ENCODE data around the gene ARPC5L. TPM values are rescaled to one million over a fixed set of nuclear protein-coding genes. Genes with fewer than 3 reads are reported as not detected.

The ARPC5L gene
- polyA plus RNA-seq, 1 experiment = 62.0 TPM

DNA sequence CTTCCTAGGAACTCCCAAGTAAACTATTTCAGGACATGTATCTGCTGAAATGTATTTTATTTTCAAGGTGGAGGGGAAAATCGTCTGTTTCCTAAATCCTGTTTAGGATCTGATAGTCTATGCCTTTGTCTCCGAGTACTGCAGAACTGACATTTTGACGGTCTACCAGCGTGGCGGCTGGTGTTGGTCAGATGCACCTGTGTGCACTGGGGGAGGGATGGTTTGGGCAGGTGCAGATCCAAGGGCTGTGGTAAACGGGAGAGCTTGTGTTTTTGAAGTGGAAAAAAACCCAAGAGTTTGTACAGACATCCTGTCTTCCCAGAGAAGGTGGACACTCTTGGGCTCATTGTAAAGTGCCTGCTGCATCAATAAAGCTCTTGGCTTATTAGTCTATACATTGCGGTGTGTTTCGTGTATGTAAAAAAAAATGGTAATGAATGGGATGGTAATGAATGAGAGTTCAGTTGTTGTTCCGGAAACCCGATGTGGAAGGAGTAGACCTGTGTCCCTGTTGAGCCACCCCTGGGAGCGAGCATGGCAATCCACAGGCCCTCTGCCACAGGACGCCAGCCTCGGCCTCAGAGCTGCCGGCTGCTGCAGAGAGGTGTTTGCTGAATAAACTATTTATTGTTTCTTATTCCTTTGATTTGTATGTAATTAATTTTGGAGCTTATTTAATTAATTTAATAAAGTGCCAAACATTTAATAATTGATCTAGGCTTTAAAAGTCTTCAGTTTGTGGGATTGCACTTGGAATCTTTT is 15.3 kb downstream of the ARPC5L start:
- no peaks in the 10 kb centered on the region for H3K27me3 ChIP-seq (ENCODE audit: control insufficient read depth, insufficient read depth, low read length)
- no peaks in the 10 kb centered on the region; the same call in 1 of the 2 replicates for H3K9me3 ChIP-seq (ENCODE audit: control insufficient read depth, insufficient read depth, low read length)
- CTCF ChIA-PET = interaction anchor here (0.5 to 1.7 kb wide), 5 partner anchors 17 to 491 kb away, joined by 3 to 7 read pairs (median 3); partner anchors contain the start of gene WDR38
- no peak overlapping the region for H3K27ac ChIP-seq (ENCODE audit: low read depth, low read length)
- POLR2A ChIA-PET = interaction anchor here (1.0 to 1.4 kb wide), 2 partner anchors 15 kb away, joined by 7 to 10 read pairs; partner anchors contain the start of genes ARPC5L and RPL35
- H3K4me3 ChIP-seq (ENCODE audit: low read depth, low read length) = no peak overlapping the region
- DNase-seq (ENCODE audit: low read depth, low spot score) = no peak
- no peak for TF ChIP-seq CTCF (IDR thresholded peaks at IDR 0.05; ENCODE audit: low read depth, low read length)

DNA sequence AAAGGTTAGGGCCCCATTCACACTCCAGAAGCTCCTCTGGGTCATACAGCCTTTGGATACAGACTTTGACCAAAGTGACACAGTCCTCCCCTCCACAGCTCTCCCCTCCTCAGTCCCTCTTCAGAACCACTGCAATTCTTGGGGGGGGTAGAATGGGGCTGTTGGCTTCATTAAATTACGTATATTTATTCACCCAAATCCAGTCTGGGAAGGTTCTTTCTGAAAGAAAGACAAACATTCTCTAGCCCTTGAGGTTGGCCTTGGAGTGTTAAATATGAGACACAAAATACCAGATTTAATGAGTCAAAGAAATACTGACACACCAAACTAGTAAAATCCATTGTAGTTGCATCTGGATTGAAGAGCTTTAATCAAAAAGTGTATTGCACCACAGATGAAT is 16.1 kb downstream of the ARPC5L start:
- H3K27ac ChIP-seq (ENCODE audit: low read depth, low read length) = no peak overlapping the region
- no peak for TF ChIP-seq CTCF (IDR thresholded peaks at IDR 0.05; ENCODE audit: low read depth, low read length)
- ChIA-PET POLR2A (interaction anchor here (1.0 to 1.2 kb wide), 2 partner anchors 16 to 17 kb away, joined by 3 to 10 read pairs; partner anchors contain the start of genes ARPC5L and RPL35), CTCF (interaction anchor here (0.9 to 1.7 kb wide), 3 partner anchors 16 to 25 kb away, joined by 3 to 7 read pairs (median 3); partner anchors contain the start of gene WDR38)
- DNase-seq (ENCODE audit: low read depth, low spot score) = no peak
- H3K4me3 ChIP-seq (ENCODE audit: low read depth, low read length) = no peak overlapping the region
- H3K27me3 ChIP-seq (ENCODE audit: control insufficient read depth, insufficient read depth, low read length) = no peaks in the 10 kb centered on the region
- no peaks in the 10 kb centered on the region; the same call in 1 of the 2 replicates for H3K9me3 ChIP-seq (ENCODE audit: control insufficient read depth, insufficient read depth, low read length)

- Histone ChIP-seq H3K9me3 (ENCODE audit: control insufficient read depth, insufficient read depth, low read length) (no peaks in the 10 kb centered on the region; the same call in 1 of the 2 replicates), H3K27ac (ENCODE audit: low read depth, low read length) (no peak overlapping the region), H3K27me3 (ENCODE audit: control insufficient read depth, insufficient read depth, low read length) (no peaks in the 10 kb centered on the region), H3K4me3 (ENCODE audit: low read depth, low read length) (no peak overlapping the region)
- TF ChIP-seq CTCF (IDR thresholded peaks at IDR 0.05; ENCODE audit: low read depth, low read length) = no peak
- POLR2A ChIA-PET = interaction anchor here (0.5 to 1.2 kb wide), 2 partner anchors 18 to 44 kb away, joined by 3 to 4 read pairs; no protein-coding TSS in a partner anchor
- CTCF ChIA-PET = interaction anchor here (1.3 to 1.7 kb wide), 2 partner anchors 15 to 25 kb away, joined by 3 to 7 read pairs; partner anchors contain the start of gene WDR38
- no peak for DNase-seq (ENCODE audit: low read depth, low spot score)
These were observed 16.6 kb downstream of the ARPC5L start for GRCh38 chr9:124878518-124878917.

DNA sequence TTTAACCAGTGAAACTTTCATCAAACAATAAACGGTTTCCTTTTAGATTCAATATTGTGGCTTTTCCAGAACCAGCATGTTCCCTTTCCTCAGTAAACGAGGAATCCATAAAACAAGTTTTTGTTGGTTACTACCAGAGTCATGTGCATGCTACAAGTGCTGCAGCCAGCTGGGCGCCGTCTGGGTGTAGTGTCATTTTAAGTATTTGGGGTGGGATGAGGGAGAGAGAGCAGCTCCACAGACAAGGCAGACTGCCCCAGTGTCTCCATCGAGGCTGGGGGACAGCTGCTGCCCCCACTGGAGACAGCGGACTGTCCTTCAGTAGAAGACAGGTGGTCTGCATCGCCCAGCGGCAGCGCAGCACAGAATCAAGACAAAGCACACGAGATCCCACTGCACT is 17.3 kb downstream of the ARPC5L start:
- CTCF ChIA-PET = no interaction called here
- H3K27ac ChIP-seq (ENCODE audit: low read depth, low read length) = peak overlapping the region; percentile 21
- POLR2A ChIA-PET = no interaction called here
- DNase-seq (ENCODE audit: low read depth, low spot score) = no peak
- H3K27me3 ChIP-seq (ENCODE audit: control insufficient read depth, insufficient read depth, low read length) = no peaks in the 10 kb centered on the region
- no peak for TF ChIP-seq CTCF (IDR thresholded peaks at IDR 0.05; ENCODE audit: low read depth, low read length)
- H3K9me3 ChIP-seq (ENCODE audit: control insufficient read depth, insufficient read depth, low read length) = no peaks in the 10 kb centered on the region; the same call in 1 of the 2 replicates
- no peak overlapping the region for H3K4me3 ChIP-seq (ENCODE audit: low read depth, low read length)

DNA sequence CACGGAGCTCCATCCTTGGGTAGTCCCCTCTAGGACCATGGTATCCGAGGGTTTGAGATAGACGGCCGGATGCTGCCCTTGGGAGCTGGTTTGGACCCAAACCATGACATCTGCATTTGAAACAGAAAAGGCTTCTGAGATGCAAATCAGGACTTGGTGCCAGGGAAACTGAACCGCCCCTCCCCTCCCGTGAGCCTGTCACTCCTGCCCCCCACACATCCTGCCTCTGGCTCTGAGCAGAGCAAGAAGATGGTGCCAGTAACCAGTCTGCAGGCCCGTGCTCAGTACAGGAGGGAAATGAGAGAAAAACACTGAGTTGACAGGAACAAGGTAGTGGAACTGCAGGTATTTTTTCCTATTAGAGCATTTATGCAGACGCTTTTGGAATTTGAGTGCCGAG is 18.6 kb downstream of the ARPC5L start:
- H3K27ac ChIP-seq (ENCODE audit: low read depth, low read length) = no peak overlapping the region
- ChIA-PET POLR2A (no interaction called here), CTCF (no interaction called here)
- no peak for TF ChIP-seq CTCF (IDR thresholded peaks at IDR 0.05; ENCODE audit: low read depth, low read length)
- H3K27me3 ChIP-seq (ENCODE audit: control insufficient read depth, insufficient read depth, low read length) = no peaks in the 10 kb centered on the region
- H3K4me3 ChIP-seq (ENCODE audit: low read depth, low read length) = no peak overlapping the region
- no peaks in the 10 kb centered on the region; the same call in 1 of the 2 replicates for H3K9me3 ChIP-seq (ENCODE audit: control insufficient read depth, insufficient read depth, low read length)
- DNase-seq (ENCODE audit: low read depth, low spot score) = no peak

Measured in AG04450 (cell line).